GM19238 (cell line): ENCODE measurements around the gene PPP1R12C.

Source experiments
- DNase-seq: peaks from one replicate; pipeline ENCODE4 v3.0.0; 2011; ENCODE audit warnings: low spot score; ENCODE audit not compliant: insufficient read length

The PPP1R12C gene

DNA sequence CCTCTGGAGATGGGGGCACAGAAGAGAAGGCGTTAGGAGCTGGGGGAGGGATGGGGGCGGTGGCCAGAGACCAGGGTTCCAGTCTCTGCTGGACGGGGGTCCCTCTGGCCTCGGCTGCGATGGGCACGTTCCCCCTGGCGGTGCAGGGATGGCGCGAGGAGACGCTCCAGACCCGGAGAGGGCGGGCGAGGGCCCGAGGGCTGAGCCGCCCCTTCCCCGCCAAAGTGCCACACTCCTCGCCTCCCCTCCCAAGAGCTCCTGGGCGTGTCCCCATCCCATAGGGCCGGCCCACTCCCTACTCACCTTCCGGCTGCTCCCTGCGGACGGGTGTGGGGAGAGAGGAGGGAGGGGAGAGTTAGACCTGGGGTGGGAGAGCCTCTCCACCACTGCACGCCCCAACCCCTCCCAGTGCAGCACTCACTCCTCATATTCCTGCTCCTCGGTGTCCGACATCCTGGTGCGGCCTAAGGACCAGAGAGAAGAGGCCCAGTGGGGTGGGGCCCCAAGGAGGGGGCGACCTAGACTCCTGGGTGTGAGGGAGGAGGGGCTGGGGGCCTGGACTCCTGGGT lies 29.4 kb upstream of the PPP1R12C start:
- DNase-seq, result no peak

- DNase-seq, result no peak
Measured at GRCh38 chr19:55146078-55146704, 28.8 kb upstream of the PPP1R12C start.

GRCh38 chr19:55145232-55145631 lies 27.8 kb upstream of the PPP1R12C start:
- DNase-seq, result no peak

DNA sequence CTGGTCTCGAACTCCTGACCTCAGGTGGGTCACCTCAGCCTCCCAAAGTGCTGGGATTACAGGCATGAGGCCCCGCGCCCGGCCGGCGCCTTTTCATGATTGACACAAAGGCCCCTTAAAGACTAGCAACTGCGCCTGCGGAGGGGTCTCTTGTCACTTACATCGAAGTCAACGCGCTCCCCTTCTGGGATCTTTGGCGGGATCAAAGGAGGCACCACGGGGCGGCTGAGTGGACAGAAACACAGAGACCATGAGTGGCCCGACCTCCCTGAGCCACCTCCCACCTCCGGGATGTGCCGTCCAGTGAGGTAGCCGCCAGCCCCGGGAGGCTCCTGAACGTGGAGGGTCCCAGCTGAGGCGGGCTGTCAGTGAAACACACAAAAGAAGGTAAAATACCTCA lies 24.3 kb upstream of the PPP1R12C start:
- DNase-seq, result no peak

- DNase-seq, result no peak
Measured at GRCh38 chr19:55137915-55138314, 20.5 kb upstream of the PPP1R12C start.

DNA sequence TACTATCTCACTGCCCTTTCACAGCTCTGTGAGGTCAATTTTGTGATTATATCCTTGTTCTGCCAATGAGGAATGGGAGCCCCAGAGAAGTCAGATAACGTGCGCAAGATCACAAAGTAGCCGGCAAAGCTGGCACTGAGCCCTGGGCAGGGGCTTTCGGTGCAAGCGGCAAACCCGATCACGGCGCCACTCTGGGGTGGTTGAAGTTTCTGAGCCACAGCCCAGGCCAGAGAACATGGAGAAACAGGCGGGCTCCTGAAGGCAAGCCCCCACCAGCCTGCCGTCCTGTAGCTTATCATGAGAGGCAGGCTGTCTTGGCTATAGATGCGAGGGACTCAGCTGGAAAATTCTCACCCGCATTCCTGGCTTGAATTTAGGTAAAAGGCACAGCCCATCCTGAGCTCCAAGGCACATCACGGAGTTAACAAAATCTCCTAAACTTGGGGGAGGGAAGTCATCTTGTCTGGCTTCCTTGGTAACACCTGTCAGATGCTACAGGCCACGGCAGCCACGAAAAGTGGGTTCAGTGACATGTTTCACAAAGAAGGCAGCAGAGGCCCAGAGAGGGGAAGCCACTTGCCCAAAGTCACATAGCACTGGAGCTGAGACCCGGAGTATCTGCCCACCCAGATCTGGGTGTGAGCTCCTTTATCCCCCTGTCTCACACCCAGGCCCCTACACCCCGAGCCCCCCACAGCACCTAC lies 19.1 kb upstream of the PPP1R12C start:
- no peak for DNase-seq

GRCh38 chr19:55134736-55135135 lies 17.3 kb upstream of the PPP1R12C start:
- no peak for DNase-seq

DNA sequence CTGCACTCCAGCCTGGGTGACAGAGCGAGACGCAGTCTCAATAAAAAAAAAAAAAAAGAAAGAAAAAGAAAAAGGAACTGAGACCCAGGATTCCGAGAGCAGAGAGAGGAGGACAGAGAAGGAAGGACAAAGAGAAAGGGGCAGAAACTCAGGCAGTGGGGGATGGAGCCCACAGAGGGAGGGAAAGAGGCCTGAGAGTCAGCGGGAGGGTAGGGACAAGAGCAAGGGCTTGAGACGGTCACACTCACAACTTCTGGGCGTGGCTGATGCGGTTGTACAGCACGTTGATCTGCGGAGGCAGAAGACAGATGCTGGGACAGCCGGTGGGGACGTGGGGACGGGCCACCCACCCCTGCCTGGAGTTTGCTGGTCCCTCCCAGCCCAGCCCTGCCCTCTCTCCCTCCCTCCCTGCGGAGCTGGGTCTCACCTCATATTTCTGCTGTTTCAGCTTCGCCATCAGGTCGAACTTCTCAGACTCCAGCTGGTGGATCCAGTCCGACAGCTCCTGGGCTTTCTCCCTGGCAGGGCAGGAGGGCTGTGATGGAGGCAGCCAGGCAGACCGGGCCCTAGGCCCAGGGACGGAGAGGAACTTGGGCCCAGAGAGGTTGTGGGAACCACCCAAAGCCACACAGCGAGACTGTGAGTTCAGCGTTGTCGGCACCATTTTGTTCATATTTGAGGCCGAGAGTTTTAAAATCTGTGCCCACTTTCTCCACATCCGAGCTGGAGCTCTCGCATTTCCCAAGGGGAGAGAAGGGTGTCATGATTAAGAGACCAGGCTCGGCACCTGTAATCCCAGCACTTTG lies 16.4 kb upstream of the PPP1R12C start:
- no peak for DNase-seq

DNA sequence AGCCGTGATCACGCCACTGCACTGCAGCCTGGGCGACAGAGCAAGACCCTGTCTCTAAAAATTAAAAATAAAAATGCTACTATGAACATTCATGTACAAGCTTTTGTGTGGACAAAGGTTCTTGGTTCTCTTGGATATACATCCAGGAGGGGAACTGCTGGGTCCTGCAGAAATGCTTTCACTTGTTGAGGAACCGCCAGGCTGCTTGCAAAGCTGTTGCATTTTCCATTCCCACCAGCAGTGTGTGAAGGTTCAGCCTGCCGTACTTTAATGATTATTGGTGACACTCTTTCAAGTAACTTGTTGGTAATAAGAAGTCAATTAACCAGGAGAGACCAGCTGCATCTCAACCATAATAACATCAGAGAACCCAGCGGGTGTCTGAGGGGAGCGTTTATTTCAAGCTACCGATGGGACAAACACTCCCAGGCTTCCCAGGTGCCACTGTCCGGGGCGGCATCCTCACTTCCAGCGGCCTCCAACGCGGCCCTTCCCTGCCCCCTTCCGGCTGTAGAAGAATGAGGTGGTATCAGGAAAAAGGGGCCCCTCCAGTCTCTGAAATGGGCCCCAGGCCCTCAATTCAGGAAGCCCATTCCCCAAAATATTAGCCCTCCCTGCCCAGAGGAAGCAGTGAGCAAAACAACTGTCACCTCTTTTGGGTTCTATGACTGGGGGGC lies 15.2 kb upstream of the PPP1R12C start:
- DNase-seq, result no peak

DNA sequence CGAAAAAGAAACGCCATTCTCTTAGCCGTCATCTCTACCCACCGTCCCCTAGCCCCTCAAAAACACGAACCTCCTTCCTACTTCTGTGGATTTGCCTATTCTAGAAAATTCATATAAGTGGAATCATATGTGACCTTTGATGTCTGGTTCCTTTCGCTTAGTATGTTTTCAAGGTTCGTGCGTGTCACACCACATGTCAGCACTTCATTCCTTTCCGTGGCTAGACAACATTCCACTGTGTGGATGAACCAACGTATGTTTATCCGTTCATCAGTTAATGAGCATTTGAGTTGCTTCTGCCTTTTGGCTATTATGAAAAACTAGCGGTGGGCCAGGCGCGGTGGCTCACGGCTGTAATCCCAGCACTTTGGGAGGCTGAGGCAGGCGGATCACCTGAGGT lies 14.0 kb upstream of the PPP1R12C start:
- DNase-seq, result no peak

- DNase-seq, result no peak
Measured at GRCh38 chr19:55119053-55119452, 1.6 kb upstream of the PPP1R12C start.

DNA sequence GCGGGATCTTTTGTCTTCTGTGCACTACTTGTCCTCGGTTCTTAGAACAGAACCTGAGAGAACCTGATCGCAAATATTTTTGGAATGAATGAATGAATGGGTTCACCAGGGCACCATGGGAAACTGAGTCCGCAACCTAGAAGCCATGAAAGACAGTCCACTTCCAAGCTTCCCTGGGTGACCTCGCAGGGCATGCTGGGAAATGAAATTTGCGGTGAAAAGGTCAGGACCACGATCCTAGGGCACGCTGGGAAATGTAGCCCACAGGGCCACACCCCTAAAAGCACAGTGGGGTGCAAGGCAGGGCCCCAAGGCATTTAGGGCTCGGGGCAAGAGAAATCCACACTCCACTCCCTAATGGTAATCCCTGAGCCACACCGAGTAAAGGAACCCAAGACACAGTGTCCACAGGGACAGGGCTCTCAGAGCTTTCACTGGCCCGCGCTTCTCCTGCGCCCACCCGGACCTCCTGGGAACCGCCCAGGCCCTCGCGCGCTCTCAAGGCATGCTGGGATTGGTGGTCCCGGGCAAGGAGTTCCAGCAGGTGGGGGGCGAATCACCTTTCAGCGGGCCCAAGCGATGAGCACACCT lies 1.1 kb upstream of the PPP1R12C start:
- no peak for DNase-seq

- peak; percentile 100 for DNase-seq
Measured at GRCh38 chr19:55117663-55118391, 390 bp upstream of the PPP1R12C start.

- peak; percentile 82 for DNase-seq
Measured at GRCh38 chr19:55116232-55116858, 1.1 kb downstream of the PPP1R12C start.

DNA sequence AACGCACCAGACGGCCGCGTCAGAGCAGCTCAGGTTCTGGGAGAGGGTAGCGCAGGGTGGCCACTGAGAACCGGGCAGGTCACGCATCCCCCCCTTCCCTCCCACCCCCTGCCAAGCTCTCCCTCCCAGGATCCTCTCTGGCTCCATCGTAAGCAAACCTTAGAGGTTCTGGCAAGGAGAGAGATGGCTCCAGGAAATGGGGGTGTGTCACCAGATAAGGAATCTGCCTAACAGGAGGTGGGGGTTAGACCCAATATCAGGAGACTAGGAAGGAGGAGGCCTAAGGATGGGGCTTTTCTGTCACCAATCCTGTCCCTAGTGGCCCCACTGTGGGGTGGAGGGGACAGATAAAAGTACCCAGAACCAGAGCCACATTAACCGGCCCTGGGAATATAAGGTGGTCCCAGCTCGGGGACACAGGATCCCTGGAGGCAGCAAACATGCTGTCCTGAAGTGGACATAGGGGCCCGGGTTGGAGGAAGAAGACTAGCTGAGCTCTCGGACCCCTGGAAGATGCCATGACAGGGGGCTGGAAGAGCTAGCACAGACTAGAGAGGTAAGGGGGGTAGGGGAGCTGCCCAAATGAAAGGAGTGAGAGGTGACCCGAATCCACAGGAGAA lies 1.9 kb downstream of the PPP1R12C start:
- DNase-seq, result no peak

- DNase-seq, result no peak
Measured at GRCh38 chr19:55114566-55115145, 2.8 kb downstream of the PPP1R12C start.

DNA sequence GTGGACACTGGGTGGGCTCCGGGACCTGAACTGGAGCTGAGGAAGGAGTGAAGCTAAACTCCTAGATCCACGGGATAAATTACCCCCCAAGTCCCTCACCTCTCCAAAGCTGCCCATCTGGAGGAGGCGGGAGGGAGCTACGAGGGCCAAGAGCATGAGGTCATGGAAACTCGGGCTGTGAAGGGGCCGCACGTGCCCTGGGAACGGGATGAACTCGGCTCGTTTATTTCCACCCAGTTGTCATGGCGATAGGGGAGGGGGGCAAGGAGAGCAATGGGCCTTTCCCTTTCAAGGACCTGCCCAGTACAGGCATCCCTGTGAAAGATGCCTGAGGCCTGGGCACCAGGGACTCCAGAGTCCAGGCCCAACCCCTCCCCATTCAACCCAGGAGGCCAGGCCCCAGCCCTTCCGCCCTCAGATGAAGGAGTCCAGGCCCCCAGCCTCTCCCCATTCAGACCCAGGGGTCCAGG lies 3.8 kb downstream of the PPP1R12C start:
- no peak for DNase-seq

DNA sequence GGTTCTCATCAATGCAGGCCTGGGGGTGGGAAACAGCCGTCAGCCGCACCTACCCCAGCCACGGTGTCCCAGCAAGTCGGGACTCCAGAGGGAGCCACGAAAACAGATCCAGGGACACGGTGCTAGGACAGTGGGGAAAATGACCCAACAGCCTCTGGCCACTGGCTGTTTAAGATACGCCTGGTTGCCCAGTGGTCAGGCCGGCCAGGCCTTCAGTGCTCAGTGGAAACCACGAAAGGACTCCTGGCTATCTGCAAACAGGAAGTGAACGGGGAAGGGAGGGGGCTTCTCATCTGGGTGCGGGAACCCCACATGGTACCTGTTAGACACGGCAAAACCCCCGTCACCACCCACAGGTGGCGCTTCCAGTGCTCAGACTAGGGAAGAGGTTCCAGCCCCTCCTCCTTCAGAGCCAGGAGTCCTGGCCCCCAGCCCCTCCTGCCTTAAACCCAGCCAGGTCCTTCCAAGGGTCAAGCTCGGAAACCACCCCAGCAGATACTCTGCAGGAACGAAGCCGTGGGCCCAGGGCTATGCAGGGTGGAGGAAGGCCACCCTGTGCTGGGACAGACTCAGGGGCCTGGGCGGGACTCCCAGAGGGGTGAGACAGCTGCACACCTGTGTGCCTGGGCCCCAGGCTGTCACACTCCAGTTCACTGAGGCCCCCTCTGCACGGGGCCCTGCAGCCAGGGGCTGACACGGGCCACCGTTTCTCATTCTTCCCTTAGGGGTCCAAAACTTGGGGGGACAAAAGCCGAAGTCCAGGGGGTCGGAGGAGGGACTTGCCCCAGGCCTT lies 4.5 kb downstream of the PPP1R12C start:
- DNase-seq, result no peak
